ENCODE data around the gene SPNS2. TPM values are rescaled to one million over a fixed set of nuclear protein-coding genes. Genes with fewer than 3 reads are reported as not detected.

SPNS2 gene
- total RNA-seq, 2 donors from 2014 or later, result 0.16 to 0.64 TPM

GRCh38 chr17:4559139-4559791, 60.6 kb downstream of the SPNS2 start:
- Mint-ChIP-seq H3K9me3 (no peaks in the 10 kb centered on the region), H3K27ac (no peak overlapping the region), H3K36me3 (peaks cover 14 to 15% of the 10 kb centered on the region in 2 donors)
- DNase-seq (ENCODE audit: low spot score in 2 of 2) (no peak), ATAC-seq (no peak)

- no peak for ATAC-seq
- Mint-ChIP-seq H3K27ac (no peak overlapping the region), H3K36me3 (peaks cover 7 to 8% of the 10 kb centered on the region in 2 donors), H3K9me3 (no peaks in the 10 kb centered on the region)
- no peak for DNase-seq (ENCODE audit: low spot score in 2 of 2)
These were observed 61.3 kb downstream of the SPNS2 start for GRCh38 chr17:4559966-4560365.

GRCh38 chr17:4560421-4560820, 61.7 kb downstream of the SPNS2 start, which contains the start of gene GGT6:
GGT6 (minus strand) TSS chr17:4560577; CDS start chr17:4560521, 56 bp downstream.
- peak within 1 kb of the TSS; percentile 55 to 88 for H3K27ac Mint-ChIP-seq
- H3K36me3 Mint-ChIP-seq, result peaks cover 2 to 3% of the 10 kb centered on the region in 2 donors
- DNase-seq (ENCODE audit: low spot score in 2 of 2) (no peak), ATAC-seq (no peak)
- no peaks in the 10 kb centered on the region for H3K9me3 Mint-ChIP-seq

GRCh38 chr17:4560837-4561256, 62.2 kb downstream of the SPNS2 start:
- ATAC-seq (no peak), DNase-seq (ENCODE audit: low spot score in 2 of 2) (no peak)
- no peaks in the 10 kb centered on the region for H3K9me3 Mint-ChIP-seq
- H3K36me3 Mint-ChIP-seq, result no peaks in the 10 kb centered on the region
- peak overlapping the region in 1 of 2 donors; percentile 55 for H3K27ac Mint-ChIP-seq

GRCh38 chr17:4562015-4562969, 63.6 kb downstream of the SPNS2 start:
- Mint-ChIP-seq H3K36me3 (no peaks in the 10 kb centered on the region), H3K27ac (peak overlapping the region; percentile 81 to 88), H3K9me3 (no peaks in the 10 kb centered on the region)
- no peak for DNase-seq (ENCODE audit: low spot score in 2 of 2)
- ATAC-seq, result peak in 1 of 2 donors; percentile 20

- H3K9me3 Mint-ChIP-seq, result no peaks in the 10 kb centered on the region
- H3K27ac Mint-ChIP-seq, result no peak overlapping the region
- H3K36me3 Mint-ChIP-seq, result no peaks in the 10 kb centered on the region
- peak in 1 of 2 donors; percentile 58 for DNase-seq (ENCODE audit: low spot score in 2 of 2)
- ATAC-seq, result peak; percentile 54 to 56
These were observed 66.8 kb downstream of the SPNS2 start for GRCh38 chr17:4565209-4566141.

GRCh38 chr17:4566785-4567184, 68.1 kb downstream of the SPNS2 start:
- peak in 1 of 2 donors; percentile 68 for DNase-seq (ENCODE audit: low spot score in 2 of 2)
- no peaks in the 10 kb centered on the region for H3K9me3 Mint-ChIP-seq

GRCh38 chr17:4569591-4569990, 70.9 kb downstream of the SPNS2 start:
- no peaks in the 10 kb centered on the region for H3K36me3 Mint-ChIP-seq
- no peak overlapping the region for H3K27ac Mint-ChIP-seq
- no peak for ATAC-seq
- no peak for DNase-seq (ENCODE audit: low spot score in 2 of 2)
- H3K9me3 Mint-ChIP-seq, result no peaks in the 10 kb centered on the region

More at GRCh38 chr17:4566785-4567184, 68.1 kb downstream of the SPNS2 start:
- Mint-ChIP-seq H3K36me3 (no peaks in the 10 kb centered on the region), H3K27ac (no peak overlapping the region)
- peak; percentile 27 to 39 for ATAC-seq

- Mint-ChIP-seq H3K36me3 (no peaks in the 10 kb centered on the region), H3K27ac (no peak overlapping the region), H3K9me3 (no peaks in the 10 kb centered on the region)
- ATAC-seq (no peak), DNase-seq (ENCODE audit: low spot score in 2 of 2) (no peak)
These were observed 73.5 kb downstream of the SPNS2 start for GRCh38 chr17:4572131-4572530.

- no peak for DNase-seq (ENCODE audit: low spot score in 2 of 2)
- no peaks in the 10 kb centered on the region for H3K9me3 Mint-ChIP-seq
- peak overlapping the region; percentile 20 to 65 for H3K27ac Mint-ChIP-seq
- no peaks in the 10 kb centered on the region for H3K36me3 Mint-ChIP-seq
- no peak for ATAC-seq
These were observed 74.4 kb downstream of the SPNS2 start for GRCh38 chr17:4573115-4573514.

- peak; percentile 57 to 83 for DNase-seq (ENCODE audit: low spot score in 2 of 2)
- H3K9me3 Mint-ChIP-seq, result no peaks in the 10 kb centered on the region
- no peaks in the 10 kb centered on the region for H3K36me3 Mint-ChIP-seq
- ATAC-seq, result peak; percentile 95 to 100
- H3K27ac Mint-ChIP-seq, result peak overlapping the region in 1 of 2 donors; percentile 20
These were observed 75.0 kb downstream of the SPNS2 start for GRCh38 chr17:4573669-4574068.

GRCh38 chr17:4574448-4575045, 75.9 kb downstream of the SPNS2 start:
- ATAC-seq (no peak), DNase-seq (ENCODE audit: low spot score in 2 of 2) (no peak)
- H3K9me3 Mint-ChIP-seq, result no peaks in the 10 kb centered on the region
- H3K27ac Mint-ChIP-seq, result no peak overlapping the region
- H3K36me3 Mint-ChIP-seq, result no peaks in the 10 kb centered on the region

GRCh38 chr17:4576161-4576558, 77.5 kb downstream of the SPNS2 start:
- ATAC-seq (no peak), DNase-seq (ENCODE audit: low spot score in 2 of 2) (no peak)
- Mint-ChIP-seq H3K9me3 (no peaks in the 10 kb centered on the region), H3K36me3 (no peaks in the 10 kb centered on the region), H3K27ac (peak overlapping the region in 1 of 2 donors; percentile 19)

GRCh38 chr17:4576729-4577322, 78.1 kb downstream of the SPNS2 start:
- no peak for ATAC-seq
- H3K27ac Mint-ChIP-seq, result no peak overlapping the region
- no peak for DNase-seq (ENCODE audit: low spot score in 2 of 2)
- no peaks in the 10 kb centered on the region for H3K36me3 Mint-ChIP-seq
- no peaks in the 10 kb centered on the region for H3K9me3 Mint-ChIP-seq

- Mint-ChIP-seq H3K9me3 (no peaks in the 10 kb centered on the region), H3K36me3 (no peaks in the 10 kb centered on the region), H3K27ac (no peak overlapping the region)
- DNase-seq (ENCODE audit: low spot score in 2 of 2) (no peak), ATAC-seq (no peak)
These were observed 78.8 kb downstream of the SPNS2 start for GRCh38 chr17:4577386-4577993.

All from activated naive CD4-positive, alpha-beta T cell treated with anti-CD3 and anti-CD28 coated beads, Interleukin-2, amount 50 U/mL, for 72 hours (primary cell).